ENCODE results near the gene ZC3H18.

The ZC3H18 gene

GRCh38 chr16:88654363-88655052, 84.3 kb downstream of the ZC3H18 start:
- TF ChIP-seq, protein P1, sequence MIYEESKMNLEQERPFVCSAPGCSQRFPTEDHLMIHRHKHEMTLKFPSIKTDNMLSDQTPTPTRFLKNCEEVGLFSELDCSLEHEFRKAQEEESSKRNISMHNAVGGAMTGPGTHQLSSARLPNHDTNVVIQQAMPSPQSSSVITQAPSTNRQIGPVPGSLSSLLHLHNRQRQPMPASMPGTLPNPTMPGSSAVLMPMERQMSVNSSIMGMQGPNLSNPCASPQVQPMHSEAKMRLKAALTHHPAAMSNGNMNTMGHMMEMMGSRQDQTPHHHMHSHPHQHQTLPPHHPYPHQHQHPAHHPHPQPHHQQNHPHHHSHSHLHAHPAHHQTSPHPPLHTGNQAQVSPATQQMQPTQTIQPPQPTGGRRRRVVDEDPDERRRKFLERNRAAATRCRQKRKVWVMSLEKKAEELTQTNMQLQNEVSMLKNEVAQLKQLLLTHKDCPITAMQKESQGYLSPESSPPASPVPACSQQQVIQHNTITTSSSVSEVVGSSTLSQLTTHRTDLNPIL (CRISPR knock-in tag; IDR thresholded peaks at IDR 0.05; ENCODE audit: low read depth): no peak
- no peak for TF ChIP-seq ZNF565 (CRISPR knock-in tag; conservative IDR thresholded peaks at IDR 0.05; ENCODE audit: low read depth)
- TF ChIP-seq SNAI2 (CRISPR knock-in tag; IDR thresholded peaks at IDR 0.05): no peak
- TF ChIP-seq ZNF8 (CRISPR knock-in tag; IDR thresholded peaks at IDR 0.05): no peak
- no peak for TF ChIP-seq ESRRG (CRISPR knock-in tag; IDR thresholded peaks at IDR 0.05)
- TF ChIP-seq, protein P2, sequence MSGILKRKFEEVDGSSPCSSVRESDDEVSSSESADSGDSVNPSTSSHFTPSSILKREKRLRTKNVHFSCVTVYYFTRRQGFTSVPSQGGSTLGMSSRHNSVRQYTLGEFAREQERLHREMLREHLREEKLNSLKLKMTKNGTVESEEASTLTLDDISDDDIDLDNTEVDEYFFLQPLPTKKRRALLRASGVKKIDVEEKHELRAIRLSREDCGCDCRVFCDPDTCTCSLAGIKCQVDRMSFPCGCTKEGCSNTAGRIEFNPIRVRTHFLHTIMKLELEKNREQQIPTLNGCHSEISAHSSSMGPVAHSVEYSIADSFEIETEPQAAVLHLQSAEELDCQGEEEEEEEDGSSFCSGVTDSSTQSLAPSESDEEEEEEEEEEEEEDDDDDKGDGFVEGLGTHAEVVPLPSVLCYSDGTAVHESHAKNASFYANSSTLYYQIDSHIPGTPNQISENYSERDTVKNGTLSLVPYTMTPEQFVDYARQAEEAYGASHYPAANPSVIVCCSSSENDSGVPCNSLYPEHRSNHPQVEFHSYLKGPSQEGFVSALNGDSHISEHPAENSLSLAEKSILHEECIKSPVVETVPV (CRISPR knock-in tag; IDR thresholded peaks at IDR 0.05): no peak
- TF ChIP-seq BACH2 (CRISPR knock-in tag; IDR thresholded peaks at IDR 0.05; ENCODE audit: borderline replicate concordance): no peak
- TF ChIP-seq ARNTL (CRISPR knock-in tag; IDR thresholded peaks at IDR 0.05; ENCODE audit: borderline replicate concordance, low read depth): no peak
- no peak for TF ChIP-seq TCF4 (CRISPR knock-in tag; IDR thresholded peaks at IDR 0.05; ENCODE audit: borderline replicate concordance)
- no peak for TF ChIP-seq ZFP3 (CRISPR knock-in tag; IDR thresholded peaks at IDR 0.05)
- no peak for TF ChIP-seq OSR1 (CRISPR knock-in tag; IDR thresholded peaks at IDR 0.05)
- no peak for ATAC-seq

DNA sequence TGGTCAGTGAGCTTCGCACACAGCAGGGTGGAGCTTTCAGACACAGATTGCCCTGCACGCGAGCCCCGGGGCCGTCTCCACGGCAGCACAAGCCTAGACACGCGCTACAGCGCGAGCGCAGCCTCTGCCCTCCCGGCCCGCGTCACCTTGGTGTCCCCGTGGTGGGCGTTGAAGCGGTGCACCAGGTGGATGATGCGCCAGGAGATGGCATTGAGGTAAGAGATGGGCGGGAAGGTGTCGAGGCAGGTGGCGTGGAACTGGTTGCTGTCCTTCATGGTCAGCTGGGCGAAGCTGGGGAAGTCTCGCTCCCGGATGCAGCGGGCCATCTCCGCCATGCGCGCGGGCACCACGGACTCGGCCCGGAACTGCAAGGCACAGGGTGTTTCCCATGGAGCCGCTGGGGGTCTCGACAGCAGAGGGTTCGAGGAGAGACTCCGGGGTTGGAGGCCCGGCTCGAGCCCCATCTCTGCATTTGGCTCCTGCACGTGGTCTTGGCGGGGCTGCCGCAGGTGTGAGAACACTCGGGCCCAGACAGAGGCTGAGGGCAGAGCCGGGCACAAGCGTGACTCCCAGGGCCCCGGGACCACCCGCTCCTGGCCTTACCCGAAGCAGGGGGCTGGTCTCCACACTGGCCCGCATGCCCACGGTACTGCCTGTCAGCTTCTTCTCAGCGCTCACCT, 85.0 kb downstream of the ZC3H18 start:
- no peak for TF ChIP-seq OSR1 (CRISPR knock-in tag; IDR thresholded peaks at IDR 0.05)
- no peak for TF ChIP-seq BACH2 (CRISPR knock-in tag; IDR thresholded peaks at IDR 0.05; ENCODE audit: borderline replicate concordance)
- TF ChIP-seq, protein P1 (CRISPR knock-in tag; IDR thresholded peaks at IDR 0.05; ENCODE audit: low read depth): no peak
- TF ChIP-seq ZFP30 (CRISPR knock-in tag; IDR thresholded peaks at IDR 0.05): no peak
- TF ChIP-seq ZC3H10 (CRISPR knock-in tag; IDR thresholded peaks at IDR 0.05): no peak
- TF ChIP-seq ZNF70 (CRISPR knock-in tag; IDR thresholded peaks at IDR 0.05): no peak
- TF ChIP-seq ZNF565 (CRISPR knock-in tag; conservative IDR thresholded peaks at IDR 0.05; ENCODE audit: low read depth): no peak
- no peak for TF ChIP-seq SNAI2 (CRISPR knock-in tag; IDR thresholded peaks at IDR 0.05)
- TF ChIP-seq, protein P2 (CRISPR knock-in tag; IDR thresholded peaks at IDR 0.05): no peak
- TF ChIP-seq TSHZ2 (CRISPR knock-in tag; IDR thresholded peaks at IDR 0.05): no peak
- no peak for TF ChIP-seq TOX (CRISPR knock-in tag; IDR thresholded peaks at IDR 0.05; ENCODE audit: borderline replicate concordance)
- no peak for TF ChIP-seq PPARA (CRISPR knock-in tag; IDR thresholded peaks at IDR 0.05; ENCODE audit: borderline replicate concordance)
- no peak for TF ChIP-seq RARB (CRISPR knock-in tag; IDR thresholded peaks at IDR 0.05)
- no peak for TF ChIP-seq ZFP3 (CRISPR knock-in tag; IDR thresholded peaks at IDR 0.05)
- TF ChIP-seq GLIS3 (CRISPR knock-in tag; IDR thresholded peaks at IDR 0.05): no peak
- TF ChIP-seq, protein P3, sequence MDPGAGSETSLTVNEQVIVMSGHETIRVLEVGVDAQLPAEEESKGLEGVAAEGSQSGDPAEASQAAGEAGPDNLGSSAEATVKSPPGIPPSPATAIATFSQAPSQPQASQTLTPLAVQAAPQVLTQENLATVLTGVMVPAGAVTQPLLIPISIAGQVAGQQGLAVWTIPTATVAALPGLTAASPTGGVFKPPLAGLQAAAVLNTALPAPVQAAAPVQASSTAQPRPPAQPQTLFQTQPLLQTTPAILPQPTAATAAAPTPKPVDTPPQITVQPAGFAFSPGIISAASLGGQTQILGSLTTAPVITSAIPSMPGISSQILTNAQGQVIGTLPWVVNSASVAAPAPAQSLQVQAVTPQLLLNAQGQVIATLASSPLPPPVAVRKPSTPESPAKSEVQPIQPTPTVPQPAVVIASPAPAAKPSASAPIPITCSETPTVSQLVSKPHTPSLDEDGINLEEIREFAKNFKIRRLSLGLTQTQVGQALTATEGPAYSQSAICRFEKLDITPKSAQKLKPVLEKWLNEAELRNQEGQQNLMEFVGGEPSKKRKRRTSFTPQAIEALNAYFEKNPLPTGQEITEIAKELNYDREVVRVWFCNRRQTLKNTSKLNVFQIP (CRISPR knock-in tag; IDR thresholded peaks at IDR 0.05; ENCODE audit: borderline replicate concordance, low read depth): no peak
- TF ChIP-seq TCF4 (CRISPR knock-in tag; IDR thresholded peaks at IDR 0.05; ENCODE audit: borderline replicate concordance): no peak
- no peak for TF ChIP-seq ISL1 (CRISPR knock-in tag; IDR thresholded peaks at IDR 0.05)
- TF ChIP-seq, protein P4, sequence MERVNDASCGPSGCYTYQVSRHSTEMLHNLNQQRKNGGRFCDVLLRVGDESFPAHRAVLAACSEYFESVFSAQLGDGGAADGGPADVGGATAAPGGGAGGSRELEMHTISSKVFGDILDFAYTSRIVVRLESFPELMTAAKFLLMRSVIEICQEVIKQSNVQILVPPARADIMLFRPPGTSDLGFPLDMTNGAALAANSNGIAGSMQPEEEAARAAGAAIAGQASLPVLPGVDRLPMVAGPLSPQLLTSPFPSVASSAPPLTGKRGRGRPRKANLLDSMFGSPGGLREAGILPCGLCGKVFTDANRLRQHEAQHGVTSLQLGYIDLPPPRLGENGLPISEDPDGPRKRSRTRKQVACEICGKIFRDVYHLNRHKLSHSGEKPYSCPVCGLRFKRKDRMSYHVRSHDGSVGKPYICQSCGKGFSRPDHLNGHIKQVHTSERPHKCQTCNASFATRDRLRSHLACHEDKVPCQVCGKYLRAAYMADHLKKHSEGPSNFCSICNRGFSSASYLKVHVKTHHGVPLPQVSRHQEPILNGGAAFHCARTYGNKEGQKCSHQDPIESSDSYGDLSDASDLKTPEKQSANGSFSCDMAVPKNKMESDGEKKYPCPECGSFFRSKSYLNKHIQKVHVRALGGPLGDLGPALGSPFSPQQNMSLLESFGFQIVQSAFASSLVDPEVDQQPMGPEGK (CRISPR knock-in tag; IDR thresholded peaks at IDR 0.05; ENCODE audit: borderline replicate concordance): no peak
- ATAC-seq: no peak

Data from SK-N-SH treated with all-trans-retinoic acid at 6 μM for 48 hours (cell line).